Smooth muscle cell of the brain vasculature (primary cell): ENCODE data around the gene BLTP3A.
"Not testable (repeated sequence)": the region's sequence is repeated elsewhere in the genome, so short reads cannot be mapped to it uniquely, and the experiment has no call there.

Experiments
- DNase-seq: peaks from one replicate; pipeline ENCODE4 v3.0.0-alpha.2; 2012; ENCODE audit warnings: low read depth, low spot score

BLTP3A gene

GRCh38 chr6:34788111-34788510 is 3.8 kb upstream of the BLTP3A start:
- no peak for DNase-seq

- DNase-seq: no peak
Measured at GRCh38 chr6:34791164-34791700, 651 bp upstream of the BLTP3A start.

GRCh38 chr6:34792605-34793500 is 970 bp downstream of the BLTP3A start:
- no peak for DNase-seq

GRCh38 chr6:34793877-34794276 is 2.0 kb downstream of the BLTP3A start:
- DNase-seq: no peak

GRCh38 chr6:34795836-34796425 is 4.0 kb downstream of the BLTP3A start:
- DNase-seq: no peak

GRCh38 chr6:34798057-34798456 is 6.2 kb downstream of the BLTP3A start:
- DNase-seq: no peak

- DNase-seq: no peak
Measured at GRCh38 chr6:34799547-34799946, 7.7 kb downstream of the BLTP3A start.

GRCh38 chr6:34804543-34804942 is 12.7 kb downstream of the BLTP3A start:
- DNase-seq: no peak

GRCh38 chr6:34805074-34805473 is 13.2 kb downstream of the BLTP3A start:
- not testable (repeated sequence) for DNase-seq

- no peak for DNase-seq
Measured at GRCh38 chr6:34806738-34807453, 15.0 kb downstream of the BLTP3A start.

- not testable (repeated sequence) for DNase-seq
Measured at GRCh38 chr6:34808473-34808872, 16.6 kb downstream of the BLTP3A start.

GRCh38 chr6:34809419-34809818 is 17.5 kb downstream of the BLTP3A start:
- not testable (repeated sequence) for DNase-seq

- no peak for DNase-seq
Measured at GRCh38 chr6:34810017-34810882, 18.4 kb downstream of the BLTP3A start.

GRCh38 chr6:34810936-34811632 is 19.2 kb downstream of the BLTP3A start:
- no peak for DNase-seq

GRCh38 chr6:34813028-34813713 is 21.3 kb downstream of the BLTP3A start:
- DNase-seq: no peak

- DNase-seq: no peak
Measured at GRCh38 chr6:34816635-34817301, 24.9 kb downstream of the BLTP3A start.

- no peak for DNase-seq
Measured at GRCh38 chr6:34817446-34817845, 25.6 kb downstream of the BLTP3A start.

- not testable (repeated sequence) for DNase-seq
Measured at GRCh38 chr6:34818872-34819570, 27.1 kb downstream of the BLTP3A start.
